Hematopoietic multipotent progenitor cell treated with erythropoietin and hydrocortisone succinate and interleukin-3 and kit ligand, for 6 days (in vitro differentiated cells): ENCODE results near the gene SLC25A4.
"Not testable (repeated sequence)": the region's sequence is repeated elsewhere in the genome, so short reads cannot be mapped to it uniquely, and the experiment has no call there.

Experiments
- DNase-seq: peaks from one replicate; pipeline ENCODE4 v3.0.0-alpha.2; 2015

Gene SLC25A4

GRCh38 chr4:185183622-185184281 is 40.7 kb downstream of the SLC25A4 start:
- peak; percentile 100 for DNase-seq

GRCh38 chr4:185186769-185187168 is 43.7 kb downstream of the SLC25A4 start:
- DNase-seq = no peak

- DNase-seq = peak; percentile 44
These were observed 46.7 kb downstream of the SLC25A4 start for GRCh38 chr4:185189606-185190305.

- peak; percentile 78 for DNase-seq
These were observed 47.3 kb downstream of the SLC25A4 start for GRCh38 chr4:185190306-185190856.

DNA sequence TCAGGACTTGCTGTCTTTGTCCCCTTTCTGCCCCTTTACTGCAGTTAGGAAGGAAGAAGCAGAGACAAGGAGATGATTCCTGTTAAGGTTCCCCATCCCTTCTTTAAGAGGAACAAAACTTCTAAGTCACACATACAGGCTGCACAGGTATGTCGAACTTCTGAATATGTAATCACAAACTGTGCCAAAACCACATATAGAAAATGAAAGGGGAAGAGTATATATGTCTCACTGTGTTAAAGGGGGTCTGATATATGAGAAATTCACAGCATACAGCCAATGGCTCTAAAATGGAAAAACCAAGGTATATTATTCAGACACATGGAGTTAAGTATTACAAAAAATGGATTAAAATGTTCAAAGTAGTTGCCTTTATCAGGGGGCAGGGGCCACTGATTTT is 49.0 kb downstream of the SLC25A4 start:
- DNase-seq = no peak

- DNase-seq = no peak
These were observed 52.1 kb downstream of the SLC25A4 start for GRCh38 chr4:185194924-185195888.

GRCh38 chr4:185196437-185196836 is 53.4 kb downstream of the SLC25A4 start:
- DNase-seq = no peak

DNA sequence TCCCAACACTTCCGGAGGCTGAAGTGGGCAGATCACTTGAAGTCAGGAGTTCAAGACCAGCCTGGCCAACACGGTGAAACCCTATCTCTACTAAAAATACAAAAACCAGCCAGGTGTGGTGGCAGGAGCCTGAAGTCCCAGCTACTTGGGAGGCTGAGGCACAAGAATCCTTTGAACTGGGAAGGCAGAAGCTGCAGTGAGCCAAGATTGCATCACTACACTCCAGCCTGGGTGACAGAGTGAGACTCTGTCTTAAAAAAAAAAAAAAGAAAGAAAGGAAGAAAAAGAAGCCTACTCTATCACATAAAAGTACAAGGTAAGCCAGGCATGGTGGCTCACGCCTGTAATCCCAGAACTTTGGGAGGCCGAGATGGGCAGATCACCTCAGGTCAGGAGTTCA is 55.1 kb downstream of the SLC25A4 start:
- DNase-seq = not testable (repeated sequence)
